ENCODE measurements around the gene MRPL12.

The MRPL12 gene

DNA sequence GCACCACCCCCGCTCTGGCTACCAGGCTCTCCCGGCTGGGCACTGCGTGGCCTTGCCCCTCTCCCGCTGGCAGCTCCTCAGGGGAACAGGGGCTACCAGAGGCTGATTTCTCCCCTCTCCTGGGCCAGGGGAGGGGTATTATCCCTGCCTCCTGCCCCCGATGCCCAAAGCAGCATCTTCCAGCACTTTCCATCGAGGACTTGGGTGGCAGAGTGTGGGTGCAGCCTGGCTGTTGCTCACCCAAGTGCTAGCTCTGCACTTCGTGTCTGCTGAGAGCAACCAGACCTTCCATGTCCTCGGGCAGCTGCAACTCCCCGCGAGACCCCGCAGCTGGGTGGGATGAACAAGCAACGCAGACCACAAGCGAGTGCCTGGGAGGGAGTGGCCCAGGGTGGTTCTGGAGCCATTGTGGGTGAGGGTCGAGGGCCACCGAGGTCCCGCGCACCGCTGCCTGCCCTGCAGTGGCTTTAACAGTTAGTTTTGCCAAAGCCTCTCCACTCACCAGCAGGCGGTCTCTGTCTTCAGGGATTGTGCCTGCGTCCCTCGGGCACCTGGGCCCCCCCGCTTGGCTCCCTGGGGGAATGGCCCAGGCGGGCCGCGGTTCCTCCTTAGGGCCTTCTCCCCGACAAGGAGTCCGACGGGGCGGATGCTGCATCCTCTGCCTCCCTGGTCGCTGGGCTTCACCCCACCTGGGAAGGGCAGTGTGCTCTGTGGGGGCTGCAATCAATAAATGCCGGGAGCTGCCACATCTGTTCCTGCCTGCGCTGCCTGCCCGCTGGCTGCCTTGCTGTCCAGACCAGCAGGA, 17.3 kb downstream of the MRPL12 start:
- Histone ChIP-seq H3K27me3 (ENCODE audit: insufficient read depth, poor library complexity, severe bottlenecking) (no peaks in the 10 kb centered on the region), H3K4me3 (replicated peaks; ENCODE audit: insufficient read depth, low read length) (no peak overlapping the region), H3K27ac (replicated peaks) (no peak overlapping the region)
- no peak for DNase-seq (ENCODE audit: low read depth in 1 of 2, low spot score in 1 of 2)
- TF ChIP-seq POLR2AphosphoS5 (IDR thresholded peaks at IDR 0.05; ENCODE audit: low read depth) (no peak; the same call in 1 of the 2 replicates), SPI1 (IDR thresholded peaks at IDR 0.05; ENCODE audit: borderline replicate concordance, low read depth) (no peak), GABPA (IDR thresholded peaks at IDR 0.05; ENCODE audit: low read depth) (no peak)
- TF ChIP-seq, protein P1, sequence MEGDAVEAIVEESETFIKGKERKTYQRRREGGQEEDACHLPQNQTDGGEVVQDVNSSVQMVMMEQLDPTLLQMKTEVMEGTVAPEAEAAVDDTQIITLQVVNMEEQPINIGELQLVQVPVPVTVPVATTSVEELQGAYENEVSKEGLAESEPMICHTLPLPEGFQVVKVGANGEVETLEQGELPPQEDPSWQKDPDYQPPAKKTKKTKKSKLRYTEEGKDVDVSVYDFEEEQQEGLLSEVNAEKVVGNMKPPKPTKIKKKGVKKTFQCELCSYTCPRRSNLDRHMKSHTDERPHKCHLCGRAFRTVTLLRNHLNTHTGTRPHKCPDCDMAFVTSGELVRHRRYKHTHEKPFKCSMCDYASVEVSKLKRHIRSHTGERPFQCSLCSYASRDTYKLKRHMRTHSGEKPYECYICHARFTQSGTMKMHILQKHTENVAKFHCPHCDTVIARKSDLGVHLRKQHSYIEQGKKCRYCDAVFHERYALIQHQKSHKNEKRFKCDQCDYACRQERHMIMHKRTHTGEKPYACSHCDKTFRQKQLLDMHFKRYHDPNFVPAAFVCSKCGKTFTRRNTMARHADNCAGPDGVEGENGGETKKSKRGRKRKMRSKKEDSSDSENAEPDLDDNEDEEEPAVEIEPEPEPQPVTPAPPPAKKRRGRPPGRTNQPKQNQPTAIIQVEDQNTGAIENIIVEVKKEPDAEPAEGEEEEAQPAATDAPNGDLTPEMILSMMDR (IDR thresholded peaks at IDR 0.05; ENCODE audit: insufficient read depth, low read length) = no peak
- TF ChIP-seq, protein P2, sequence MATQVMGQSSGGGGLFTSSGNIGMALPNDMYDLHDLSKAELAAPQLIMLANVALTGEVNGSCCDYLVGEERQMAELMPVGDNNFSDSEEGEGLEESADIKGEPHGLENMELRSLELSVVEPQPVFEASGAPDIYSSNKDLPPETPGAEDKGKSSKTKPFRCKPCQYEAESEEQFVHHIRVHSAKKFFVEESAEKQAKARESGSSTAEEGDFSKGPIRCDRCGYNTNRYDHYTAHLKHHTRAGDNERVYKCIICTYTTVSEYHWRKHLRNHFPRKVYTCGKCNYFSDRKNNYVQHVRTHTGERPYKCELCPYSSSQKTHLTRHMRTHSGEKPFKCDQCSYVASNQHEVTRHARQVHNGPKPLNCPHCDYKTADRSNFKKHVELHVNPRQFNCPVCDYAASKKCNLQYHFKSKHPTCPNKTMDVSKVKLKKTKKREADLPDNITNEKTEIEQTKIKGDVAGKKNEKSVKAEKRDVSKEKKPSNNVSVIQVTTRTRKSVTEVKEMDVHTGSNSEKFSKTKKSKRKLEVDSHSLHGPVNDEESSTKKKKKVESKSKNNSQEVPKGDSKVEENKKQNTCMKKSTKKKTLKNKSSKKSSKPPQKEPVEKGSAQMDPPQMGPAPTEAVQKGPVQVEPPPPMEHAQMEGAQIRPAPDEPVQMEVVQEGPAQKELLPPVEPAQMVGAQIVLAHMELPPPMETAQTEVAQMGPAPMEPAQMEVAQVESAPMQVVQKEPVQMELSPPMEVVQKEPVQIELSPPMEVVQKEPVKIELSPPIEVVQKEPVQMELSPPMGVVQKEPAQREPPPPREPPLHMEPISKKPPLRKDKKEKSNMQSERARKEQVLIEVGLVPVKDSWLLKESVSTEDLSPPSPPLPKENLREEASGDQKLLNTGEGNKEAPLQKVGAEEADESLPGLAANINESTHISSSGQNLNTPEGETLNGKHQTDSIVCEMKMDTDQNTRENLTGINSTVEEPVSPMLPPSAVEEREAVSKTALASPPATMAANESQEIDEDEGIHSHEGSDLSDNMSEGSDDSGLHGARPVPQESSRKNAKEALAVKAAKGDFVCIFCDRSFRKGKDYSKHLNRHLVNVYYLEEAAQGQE (IDR thresholded peaks at IDR 0.05; ENCODE audit: insufficient replicate concordance, low read depth) = no peak

DNA sequence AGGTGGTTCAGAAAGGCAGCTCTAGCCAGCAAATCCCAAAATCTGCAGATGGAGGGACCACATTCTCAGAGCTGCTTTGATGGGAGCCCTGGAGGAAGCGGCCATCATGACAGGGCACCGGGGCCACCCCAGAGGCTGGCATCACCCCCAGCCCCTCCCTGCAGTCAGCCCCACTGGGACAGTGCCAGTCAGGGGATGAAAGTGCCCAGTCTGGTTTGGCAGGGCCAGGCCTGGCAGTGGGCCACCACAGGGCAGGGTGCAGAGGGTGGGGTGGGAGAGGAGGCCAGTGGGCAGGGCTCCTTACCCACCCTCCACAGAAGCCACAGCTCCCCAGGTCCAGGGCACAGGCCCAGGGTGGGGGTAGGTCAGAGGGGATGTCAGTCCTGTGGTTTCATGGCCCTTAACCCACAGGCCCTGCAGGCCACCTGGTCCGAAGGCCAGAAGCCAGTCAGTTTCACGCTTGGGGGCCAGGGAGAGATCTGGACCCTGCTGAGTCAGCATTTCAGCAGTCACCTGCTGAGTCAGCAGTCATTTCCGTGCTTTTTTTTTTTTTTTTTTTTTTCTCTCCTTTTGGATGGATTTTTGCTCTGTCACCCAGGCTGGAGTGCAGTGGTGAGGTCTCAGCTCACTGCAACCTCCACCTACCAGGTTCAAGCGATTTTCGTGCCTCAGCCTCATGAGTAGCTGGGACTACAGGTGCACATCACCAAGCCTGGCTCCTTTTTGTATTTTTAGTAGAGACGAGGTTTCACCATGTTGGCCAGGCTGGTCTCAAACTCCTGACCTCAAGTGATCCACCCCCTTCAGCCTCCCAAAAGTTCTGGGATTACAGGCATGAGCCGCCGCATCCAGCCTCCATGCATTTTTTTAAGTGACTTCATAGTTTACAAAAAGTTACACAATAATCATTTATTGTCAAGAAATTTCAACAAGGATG, 19.3 kb downstream of the MRPL12 start:
- TF ChIP-seq SPI1 (IDR thresholded peaks at IDR 0.05; ENCODE audit: borderline replicate concordance, low read depth) (no peak), POLR2AphosphoS5 (IDR thresholded peaks at IDR 0.05; ENCODE audit: low read depth) (peak; percentile 46)
- TF ChIP-seq, protein P1 (IDR thresholded peaks at IDR 0.05; ENCODE audit: insufficient read depth, low read length) = no peak
- TF ChIP-seq, protein P2 (IDR thresholded peaks at IDR 0.05; ENCODE audit: insufficient replicate concordance, low read depth) = no peak
- Histone ChIP-seq H3K4me3 (replicated peaks; ENCODE audit: insufficient read depth, low read length) (no peak overlapping the region), H3K27ac (replicated peaks) (no peak overlapping the region), H3K27me3 (ENCODE audit: insufficient read depth, poor library complexity, severe bottlenecking) (no peaks in the 10 kb centered on the region)
- no peak for DNase-seq (ENCODE audit: low read depth in 1 of 2, low spot score in 1 of 2)

DNA sequence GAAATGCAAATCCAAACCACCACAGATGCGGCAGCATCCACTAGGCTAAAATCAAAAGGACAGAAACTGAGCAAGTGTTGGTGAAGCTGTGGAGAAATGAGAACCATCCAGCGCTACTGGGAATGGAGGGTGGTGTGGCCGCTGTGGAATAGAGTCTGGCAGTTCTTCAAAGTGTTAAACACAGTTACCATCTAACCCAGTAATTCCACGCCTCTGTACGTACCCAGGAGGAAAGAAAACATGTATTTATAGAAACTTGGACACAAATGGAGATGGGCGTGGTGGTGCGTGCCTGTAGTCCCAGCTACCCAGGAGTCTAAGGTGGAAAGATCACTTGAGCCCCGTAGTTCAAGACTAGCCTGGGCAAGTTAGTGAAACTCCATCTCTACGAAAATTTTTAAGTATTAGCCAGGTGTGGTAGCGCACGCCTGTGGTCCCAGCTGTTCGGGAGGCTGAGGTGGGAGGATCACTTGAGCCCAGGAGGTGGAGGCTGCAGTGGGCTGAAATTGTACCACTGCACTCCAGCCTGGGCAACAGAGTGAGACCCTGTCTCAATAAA, 20.6 kb downstream of the MRPL12 start:
- Histone ChIP-seq H3K27me3 (ENCODE audit: insufficient read depth, poor library complexity, severe bottlenecking) (no peaks in the 10 kb centered on the region), H3K27ac (replicated peaks) (0 out of 2 replicates have a peak overlapping the region, but pooled peaks have one; percentile 18), H3K4me3 (replicated peaks; ENCODE audit: insufficient read depth, low read length) (no peak overlapping the region)
- peak; percentile 32 for TF ChIP-seq POLR2AphosphoS5 (IDR thresholded peaks at IDR 0.05; ENCODE audit: low read depth)
- no peak for TF ChIP-seq GABPA (IDR thresholded peaks at IDR 0.05; ENCODE audit: low read depth)
- TF ChIP-seq, protein P2 (IDR thresholded peaks at IDR 0.05; ENCODE audit: insufficient replicate concordance, low read depth) = no peak
- no peak for DNase-seq (ENCODE audit: low read depth in 1 of 2, low spot score in 1 of 2)

Measured in HL-60 (cell line).